Endothelial cell of umbilical vein (primary cell): ENCODE data around the gene UBASH3A. TPM values are rescaled to one million over a fixed set of nuclear protein-coding genes. Genes with fewer than 3 reads are reported as not detected.

Source experiments
- BruUV-seq: library from RNA; stranded (reverse); fragments of 400-500 nt; replicated peaks from 2 replicates; lab custom pipeline; 2021; lab: Mats Ljungman, UMichigan
- CTCF ChIA-PET: fragments of 300-600, 350-600 bp; sonication (Branson Sonifier 250); formaldehyde crosslinking; loops from one replicate; lab custom pipeline; 2021; ENCODE audit warnings: antibody characterized with exemption, inconsistent platforms; lab: Charles Lee
- POLR2A ChIA-PET: fragments of 300-600, 350-600 bp; sonication (Branson Sonifier 250); formaldehyde crosslinking; loops from one replicate; lab custom pipeline; 2021; ENCODE audit warnings: antibody characterized with exemption, inconsistent platforms; lab: Charles Lee
- DNase-seq: peaks from one replicate; pipeline ENCODE4 v3.0.0-alpha.2; 2011; ENCODE audit warnings: low read depth, low spot score
- FAIRE-seq: peaks from 2 replicates; lab custom pipeline; 2011; peaks lifted over from hg19 to GRCh38; lab: Jason Lieb, UNC
- H2AFZ ChIP-seq: 2 replicates; pipeline ENCODE4 v1.6.0; 2012; ENCODE audit warnings: low read depth, low read length, control low read depth, inconsistent platforms
- H3K27ac ChIP-seq: 2 replicates; pipeline ENCODE4 v1.5.1; 2011; ENCODE audit warnings: low read depth, mild to moderate bottlenecking, control low read depth, low read length, moderate library complexity; ENCODE audit not compliant: insufficient read depth
- H3K27me3 ChIP-seq, 2 experiments: 2 replicates each; pipeline versions ENCODE4 v1.6.0 to v1.6.1; 2011; ENCODE audit warnings: low read length in 2 of 2, mixed read lengths in 1 of 2; ENCODE audit not compliant: control insufficient read depth in 2 of 2, insufficient read depth in 2 of 2
- H3K36me3 ChIP-seq, 2 experiments: 2 replicates in 1 of 2; 3 replicates in 1 of 2; pipeline ENCODE4 v1.5.1; 2011; ENCODE audit warnings: low read length in 2 of 2, mild to moderate bottlenecking in 1 of 2, moderate library complexity in 1 of 2; ENCODE audit not compliant: control insufficient read depth in 2 of 2, insufficient read depth in 2 of 2; ENCODE audit errors: extremely low read depth in 1 of 2
- H3K4me1 ChIP-seq: 3 replicates; pipeline ENCODE4 v1.5.1; 2011; ENCODE audit warnings: mild to moderate bottlenecking, low read length; ENCODE audit not compliant: control insufficient read depth, insufficient read depth; ENCODE audit errors: extremely low read depth
- H3K4me2 ChIP-seq: 2 replicates; pipeline ENCODE4 v1.6.1; 2011; ENCODE audit warnings: low read length, control low read depth, mixed read lengths; ENCODE audit not compliant: insufficient read depth
- H3K4me3 ChIP-seq, 3 experiments: fragments of 200-600 bp in 1 of 3; sonication (generic), shearing (Covaris generic) in 1 of 3; replicated peaks in 1 of 3; 2 replicates each; pipeline ENCODE4 v1.5.1; 2011 to 2016; ENCODE audit warnings: control low read depth in 3 of 3, low read length in 3 of 3, mild to moderate bottlenecking in 2 of 3, inconsistent platforms in 1 of 3, low read depth in 1 of 3, moderate library complexity in 1 of 3; ENCODE audit not compliant: insufficient read depth in 1 of 3
- H3K79me2 ChIP-seq: 2 replicates; pipeline ENCODE4 v1.6.0; 2012; ENCODE audit warnings: low read length, inconsistent platforms; ENCODE audit not compliant: control insufficient read depth, insufficient read depth
- H3K9ac ChIP-seq: replicated peaks from 2 replicates; pipeline ENCODE3; 2011; ENCODE audit warnings: low read length, control low read depth; ENCODE audit not compliant: insufficient read depth; ENCODE audit errors: extremely low read depth
- H3K9me1 ChIP-seq: replicated peaks from 3 replicates; pipeline ENCODE4 v1.6.0; 2011; ENCODE audit warnings: mild to moderate bottlenecking, low read length; ENCODE audit not compliant: control insufficient read depth, insufficient read depth; ENCODE audit errors: extremely low read depth
- H3K9me3 ChIP-seq: replicated peaks from 2 replicates; pipeline ENCODE4 v1.5.1; 2012; ENCODE audit warnings: low read length, inconsistent platforms; ENCODE audit not compliant: control insufficient read depth, insufficient read depth
- H4K20me1 ChIP-seq: replicated peaks from 2 replicates; pipeline ENCODE3; 2011; ENCODE audit warnings: mild to moderate bottlenecking, low read length; ENCODE audit not compliant: control insufficient read depth, insufficient read depth; ENCODE audit errors: extremely low read depth
- EZH2 ChIP-seq: IDR thresholded peaks from 2 replicates; pipeline ENCODE4 v1.6.1; 2012; ENCODE audit warnings: borderline replicate concordance, low read depth, mild to moderate bottlenecking, moderate library complexity, low read length, inconsistent platforms; ENCODE audit not compliant: severe bottlenecking
- FOS ChIP-seq: IDR thresholded peaks from 2 replicates; pipeline ENCODE4 v1.6.1; 2011; ENCODE audit warnings: mild to moderate bottlenecking, low read length, moderate library complexity, borderline replicate concordance; ENCODE audit not compliant: insufficient read depth
- GATA2 ChIP-seq: IDR thresholded peaks from 2 replicates; pipeline ENCODE4 v1.7.0; 2011; ENCODE audit warnings: low read depth, mild to moderate bottlenecking, moderate library complexity, mixed read lengths, low read length; ENCODE audit not compliant: insufficient read length, insufficient read depth
- JUN ChIP-seq: IDR thresholded peaks from 2 replicates; pipeline ENCODE4 v1.6.1; 2011; ENCODE audit warnings: borderline replicate concordance, low read depth; ENCODE audit not compliant: insufficient read length, insufficient read depth
- MYC ChIP-seq: IDR thresholded peaks from one replicate; pipeline ENCODE4 v1.6.1; 2011; ENCODE audit warnings: mild to moderate bottlenecking, low read depth, low read length
- POLR2A ChIP-seq: IDR thresholded peaks from 2 replicates; pipeline ENCODE4 v1.6.1; 2012; ENCODE audit warnings: low read depth, mild to moderate bottlenecking, control low read depth, low read length
- POLR2AphosphoS5 ChIP-seq: IDR thresholded peaks from 2 replicates; pipeline ENCODE4 v1.6.1; 2012; ENCODE audit warnings: low read depth, mild to moderate bottlenecking, control low read depth, low read length, moderate library complexity; ENCODE audit not compliant: insufficient read depth
- dilution Hi-C: fragments of 300-500 bp; cut with MboI; formaldehyde crosslinking; loops from one replicate; pipeline ENCODE4 v1.15.0; 2019; ENCODE audit warnings: low sequenced_read_pairs; ENCODE audit not compliant: extremely low pct_ligation_motif_present
- intact Hi-C: fragments of 100-400 bp; cut with micrococcal nuclease; formaldehyde crosslinking; loops from one replicate; pipeline ENCODE4 v1.10.0; 2022
- polyA plus RNA-seq, 4 experiments: library from polyadenylated mRNA; depleted of rRNA in 3 of 4; stranded (reverse) in 3 of 4; unstranded in 1 of 4; fragments of >200 nt; gene quantifications; 2 replicates each; pipeline versions ENCODE4 v1.2.1 to v1.2.3, GENCODE V29; 2011 to 2012; ENCODE audit warnings: missing spikeins in 1 of 4
- total RNA-seq: library from RNA; stranded (reverse); gene quantifications from 2 replicates; pipeline ENCODE4 v1.2.3, GENCODE V29; 2021
- TF ChIP-seq, protein P1 (sequence below): IDR thresholded peaks from 2 replicates; pipeline ENCODE4 v1.6.1; 2011; ENCODE audit not compliant: insufficient read depth, insufficient read length
- TF ChIP-seq, protein P2 (sequence below), 2 donors: IDR thresholded peaks; 1 replicate in 1 of 2; 2 replicates in 1 of 2; pipeline ENCODE4 v1.5.1; 2011; ENCODE audit warnings: low read length in 2 of 2, mild to moderate bottlenecking in 2 of 2, moderate library complexity in 2 of 2, control low read depth in 1 of 2, inconsistent platforms in 1 of 2, low read depth in 1 of 2; ENCODE audit not compliant: insufficient read depth in 1 of 2; ENCODE audit errors: extremely low read depth in 1 of 2

The UBASH3A gene
- total and polyA plus RNA-seq, 2 donors (not counting 3 experiments of a cell fraction or from before 2014, with no cell fraction given), result not detected

GRCh38 chr21:42484966-42485365, 81.3 kb downstream of the UBASH3A start:
- TF ChIP-seq POLR2A, result no peak
- TF ChIP-seq EZH2, result no peak
- no peak for TF ChIP-seq JUN
- no peak for TF ChIP-seq POLR2AphosphoS5
- TF ChIP-seq, protein P1, sequence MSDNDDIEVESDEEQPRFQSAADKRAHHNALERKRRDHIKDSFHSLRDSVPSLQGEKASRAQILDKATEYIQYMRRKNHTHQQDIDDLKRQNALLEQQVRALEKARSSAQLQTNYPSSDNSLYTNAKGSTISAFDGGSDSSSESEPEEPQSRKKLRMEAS, result no peak
- Histone ChIP-seq H3K9me3 (no peaks in the 10 kb centered on the region), H4K20me1 (no peaks in the 10 kb centered on the region), H3K27me3 (peaks cover 17 to 18% of the 10 kb centered on the region in 2 experiments), H3K79me2 (no peaks in the 10 kb centered on the region), H3K4me2 (no peak overlapping the region), H3K27ac (no peak overlapping the region), H2AFZ (no peak overlapping the region), H3K9ac (no peak overlapping the region), H3K4me1 (no peaks in the 10 kb centered on the region), H3K36me3 (no peaks in the 10 kb centered on the region), H3K4me3 (no peak overlapping the region), H3K9me1 (no peaks in the 10 kb centered on the region)
- intact Hi-C loops, result no loop called here
- DNase-seq (no peak), FAIRE-seq (no peak)
- dilution Hi-C loops, result no loop called here
- BruUV-seq, result no TSS peak
- ChIA-PET CTCF (no interaction called here), POLR2A (no interaction called here)

GRCh38 chr21:42486072-42486471, 82.4 kb downstream of the UBASH3A start:
- Histone ChIP-seq H3K9ac (no peak overlapping the region), H2AFZ (no peak overlapping the region), H3K27me3 (peaks cover 18% of the 10 kb centered on the region in 2 experiments), H3K4me3 (no peak overlapping the region), H3K9me1 (no peaks in the 10 kb centered on the region), H3K79me2 (no peaks in the 10 kb centered on the region), H3K27ac (no peak overlapping the region), H3K4me1 (no peaks in the 10 kb centered on the region), H4K20me1 (no peaks in the 10 kb centered on the region), H3K9me3 (no peaks in the 10 kb centered on the region), H3K36me3 (no peaks in the 10 kb centered on the region), H3K4me2 (no peak overlapping the region)
- CTCF ChIA-PET, result no interaction called here
- dilution Hi-C loops, result no loop called here
- no peak for TF ChIP-seq FOS
- TF ChIP-seq POLR2A, result no peak
- TF ChIP-seq, protein P2, sequence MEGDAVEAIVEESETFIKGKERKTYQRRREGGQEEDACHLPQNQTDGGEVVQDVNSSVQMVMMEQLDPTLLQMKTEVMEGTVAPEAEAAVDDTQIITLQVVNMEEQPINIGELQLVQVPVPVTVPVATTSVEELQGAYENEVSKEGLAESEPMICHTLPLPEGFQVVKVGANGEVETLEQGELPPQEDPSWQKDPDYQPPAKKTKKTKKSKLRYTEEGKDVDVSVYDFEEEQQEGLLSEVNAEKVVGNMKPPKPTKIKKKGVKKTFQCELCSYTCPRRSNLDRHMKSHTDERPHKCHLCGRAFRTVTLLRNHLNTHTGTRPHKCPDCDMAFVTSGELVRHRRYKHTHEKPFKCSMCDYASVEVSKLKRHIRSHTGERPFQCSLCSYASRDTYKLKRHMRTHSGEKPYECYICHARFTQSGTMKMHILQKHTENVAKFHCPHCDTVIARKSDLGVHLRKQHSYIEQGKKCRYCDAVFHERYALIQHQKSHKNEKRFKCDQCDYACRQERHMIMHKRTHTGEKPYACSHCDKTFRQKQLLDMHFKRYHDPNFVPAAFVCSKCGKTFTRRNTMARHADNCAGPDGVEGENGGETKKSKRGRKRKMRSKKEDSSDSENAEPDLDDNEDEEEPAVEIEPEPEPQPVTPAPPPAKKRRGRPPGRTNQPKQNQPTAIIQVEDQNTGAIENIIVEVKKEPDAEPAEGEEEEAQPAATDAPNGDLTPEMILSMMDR (IDR thresholded peaks at IDR 0.05; ENCODE audit: extremely low read depth in 1 of 2, insufficient read depth in 1 of 2, low read depth in 1 of 2, low read length in 2 of 2), result no peak
- TF ChIP-seq, protein P1, result no peak
- no peak for TF ChIP-seq POLR2AphosphoS5
- TF ChIP-seq JUN, result no peak
- no peak for TF ChIP-seq EZH2
- TF ChIP-seq MYC, result no peak
- no peak for TF ChIP-seq GATA2
- intact Hi-C loops, result no loop called here
- POLR2A ChIA-PET, result no interaction called here
- FAIRE-seq (no peak), DNase-seq (no peak)
- BruUV-seq, result no TSS peak
